HepG2 (cell line): ENCODE results near the gene LAMB4.

Experiments
- CENPBD1 ChIP-seq: sonication (generic); formaldehyde crosslinking; IDR thresholded peaks from 2 replicates; pipeline ENCODE4 v1.8.0; 2022; ENCODE audit warnings: missing genetic modification reagents, low read depth, mild to moderate bottlenecking, borderline replicate concordance
- HCFC1 ChIP-seq: fragments of 150-350 bp; IDR thresholded peaks from 2 replicates; pipeline ENCODE4 v1.6.1; 2014; ENCODE audit warnings: low read depth, low read length
- KLF9 ChIP-seq: IDR thresholded peaks from 2 replicates; pipeline ENCODE4 v1.6.1; 2016; ENCODE audit warnings: low read depth
- MAFK ChIP-seq, 2 experiments: IDR thresholded peaks in 1 of 2; conservative IDR thresholded peaks in 1 of 2; 2 replicates each; pipeline ENCODE4 v1.6.1; 2011; ENCODE audit warnings: improper control_type of control experiment in 2 of 2, low read length in 2 of 2
- PAX8 ChIP-seq: sonication (generic); formaldehyde crosslinking; IDR thresholded peaks from 2 replicates; pipeline ENCODE4 v1.8.0; 2022; ENCODE audit warnings: mild to moderate bottlenecking, missing genetic modification reagents, borderline replicate concordance
- PBX3 ChIP-seq: sonication (generic); formaldehyde crosslinking; IDR thresholded peaks from 2 replicates; pipeline ENCODE4 v1.8.1; 2023; ENCODE audit warnings: missing genetic modification reagents, inconsistent platforms, borderline replicate concordance
- SMAD3 ChIP-seq: sonication (generic); formaldehyde crosslinking; IDR thresholded peaks from 2 replicates; pipeline ENCODE4 v1.4.0; 2020; ENCODE audit warnings: missing genetic modification reagents
- ZBTB38 ChIP-seq: sonication (generic); formaldehyde crosslinking; IDR thresholded peaks from 2 replicates; pipeline ENCODE4 v1.5.1; 2020; ENCODE audit warnings: mild to moderate bottlenecking, missing genetic modification reagents
- ZBTB39 ChIP-seq: sonication (generic); formaldehyde crosslinking; IDR thresholded peaks from 2 replicates; pipeline ENCODE4 v1.5.0; 2020; ENCODE audit warnings: missing genetic modification reagents

- TF ChIP-seq MAFK (conservative IDR thresholded peaks at IDR 0.05 in 1 of 2, IDR thresholded peaks at IDR 0.05 in 1 of 2; ENCODE audit: low read length in 2 of 2), result no peak
- TF ChIP-seq PBX3 (CRISPR knock-in tag), result no peak
- TF ChIP-seq HCFC1, result no peak
- no peak for TF ChIP-seq ZBTB38
- TF ChIP-seq CENPBD1 (CRISPR knock-in tag), result no peak
- TF ChIP-seq KLF9 (CRISPR knock-in tag), result no peak
- no peak for TF ChIP-seq ZBTB39 (CRISPR knock-in tag)
- TF ChIP-seq SMAD3 (CRISPR knock-in tag), result no peak
- no peak for TF ChIP-seq PAX8
Measured at GRCh38 chr7:108078211-108078673, 51.9 kb downstream of the LAMB4 start.
